Spinal cord (tissue), 10 donors: Measurements from ENCODE around the gene CASKIN2. TPM values are rescaled to one million over a fixed set of nuclear protein-coding genes. Genes with fewer than 3 reads are reported as not detected.
A peak's percentile ranks its signal among the peaks of the same experiment; 100 is the strongest.
"Not testable (repeated sequence)": the region's sequence is repeated elsewhere in the genome, so short reads cannot be mapped to it uniquely, and the experiment has no call there.

ENCODE experiments used
- DNase-seq, 6 donors: peaks; one replicate each; pipeline versions ENCODE4 v3.0.0 to v3.0.0-alpha.2; 2013 to 2015; ENCODE audit warnings: low spot score in 6 of 6, low read depth in 4 of 6
- H3K27ac ChIP-seq: one replicate; pipeline ENCODE4 v1.5.1; 2013; ENCODE audit warnings: low read depth, low read length, control low read depth
- H3K27me3 ChIP-seq: one replicate; pipeline ENCODE4 v1.6.1; 2013; ENCODE audit warnings: low read length; ENCODE audit not compliant: control insufficient read depth, insufficient read depth
- H3K36me3 ChIP-seq: one replicate; pipeline ENCODE4 v1.6.1; 2013; ENCODE audit warnings: low read length; ENCODE audit not compliant: control insufficient read depth, insufficient read depth
- H3K4me1 ChIP-seq: one replicate; pipeline ENCODE4 v1.6.1; 2013; ENCODE audit warnings: low read length; ENCODE audit not compliant: control insufficient read depth, insufficient read depth
- H3K4me3 ChIP-seq: one replicate; pipeline ENCODE4 v1.5.1; 2013; ENCODE audit warnings: low read depth, low read length, control low read depth
- H3K9me3 ChIP-seq: one replicate; pipeline ENCODE4 v1.6.1; 2013; ENCODE audit warnings: low read length; ENCODE audit not compliant: control insufficient read depth, insufficient read depth
- WGBS: methylation state at CpG from one replicate; pipeline ENCODE4 v1.1.5; 2013; ENCODE audit warnings: missing lambda C conversion rate; ENCODE audit not compliant: insufficient coverage; 5-methylcytosine and 5-hydroxymethylcytosine counted together
- polyA plus RNA-seq, 2 donors: library from polyadenylated mRNA; unstranded; fragments of 120-200 nt; gene quantifications; one replicate each; pipeline ENCODE4 v1.2.1, GENCODE V29; 2013; ENCODE audit not compliant: insufficient read length in 2 of 2
- total RNA-seq, 2 donors: library from RNA; depleted of rRNA in 1 of 2; stranded (reverse); fragments of 120-200 nt in 1 of 2; fragments of >200 nt in 1 of 2; gene quantifications; one replicate each; pipeline versions ENCODE4 v1.2.3 to v1.2.4, GENCODE V29; 2013 to 2014
- donor health status: healthy.

CASKIN2 gene
- total and polyA plus RNA-seq, 4 donors, result 12.9 to 38.3 (median 25.8) TPM

DNA sequence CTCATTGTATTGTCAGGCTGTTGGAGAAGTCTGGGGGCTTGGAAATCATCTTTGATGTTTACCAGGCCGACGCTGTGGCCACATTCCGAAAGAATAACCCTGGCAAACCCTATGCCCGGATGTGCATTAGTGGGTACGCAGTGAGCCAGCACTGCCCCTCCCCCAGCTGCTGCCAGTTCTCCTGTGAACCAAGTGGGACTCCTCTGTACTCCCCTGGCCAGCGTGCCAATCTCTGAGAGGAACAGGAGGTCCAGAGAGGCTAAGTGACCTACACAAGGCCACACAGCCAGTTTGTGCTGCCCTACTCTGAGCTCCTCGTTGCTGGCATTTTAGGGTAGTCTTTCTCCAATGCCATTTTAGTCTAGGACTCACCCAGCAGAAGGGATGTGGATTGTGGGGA is 8.3 kb upstream of the CASKIN2 start:
- Histone ChIP-seq H3K4me1 (peaks cover 16% of the 10 kb centered on the region), H3K36me3 (peaks cover 47% of the 10 kb centered on the region), H3K9me3 (no peaks in the 10 kb centered on the region), H3K4me3 (no peak overlapping the region), H3K27ac (no peak overlapping the region), H3K27me3 (peaks cover 5% of the 10 kb centered on the region)
- 94% methylated on average over 6 of the region's 7 CpGs for WGBS
- DNase-seq, result no peak

DNA sequence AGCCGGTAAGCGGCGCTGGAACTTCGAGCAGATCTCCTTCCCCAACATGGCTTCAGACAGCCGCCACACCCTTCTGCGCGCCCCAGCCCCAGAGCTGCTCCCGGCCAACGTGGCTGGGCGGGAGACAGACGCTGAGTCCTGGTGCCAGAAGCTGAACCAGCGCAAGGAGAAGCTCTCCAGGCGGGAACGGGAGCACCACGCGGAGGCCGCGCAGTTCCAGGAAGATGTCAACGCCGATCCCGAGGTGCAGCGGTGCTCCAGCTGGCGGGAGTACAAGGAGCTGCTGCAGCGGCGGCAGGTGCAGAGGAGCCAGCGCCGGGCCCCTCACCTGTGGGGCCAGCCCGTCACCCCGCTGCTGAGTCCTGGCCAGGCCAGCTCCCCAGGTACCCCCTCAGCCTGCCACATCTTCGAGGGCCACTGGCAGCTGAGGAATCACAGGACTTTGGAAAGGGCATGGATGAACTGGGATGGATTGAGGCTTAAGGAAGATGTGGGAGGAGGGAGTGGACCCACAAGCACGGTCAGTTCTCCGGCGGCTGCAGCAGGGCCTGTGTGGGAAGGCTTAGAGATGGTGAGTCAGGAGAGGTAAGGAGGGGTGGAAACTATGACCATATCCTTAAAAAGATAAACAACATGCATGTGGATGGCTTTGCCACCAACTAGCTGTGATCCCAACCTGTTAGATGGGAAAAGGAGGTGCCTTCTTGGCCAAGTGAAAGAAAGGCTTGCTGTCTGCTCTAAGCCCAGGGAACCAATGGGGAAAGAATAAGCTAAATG is 6.8 kb upstream of the CASKIN2 start:
- DNase-seq, result no peak
- Histone ChIP-seq H3K9me3 (no peaks in the 10 kb centered on the region), H3K27me3 (peaks cover 5% of the 10 kb centered on the region), H3K4me1 (peaks cover 23% of the 10 kb centered on the region), H3K4me3 (no peak overlapping the region), H3K27ac (no peak overlapping the region), H3K36me3 (peaks cover 47% of the 10 kb centered on the region)
- 94% methylated on average over 28 of the region's 33 CpGs for WGBS

DNA sequence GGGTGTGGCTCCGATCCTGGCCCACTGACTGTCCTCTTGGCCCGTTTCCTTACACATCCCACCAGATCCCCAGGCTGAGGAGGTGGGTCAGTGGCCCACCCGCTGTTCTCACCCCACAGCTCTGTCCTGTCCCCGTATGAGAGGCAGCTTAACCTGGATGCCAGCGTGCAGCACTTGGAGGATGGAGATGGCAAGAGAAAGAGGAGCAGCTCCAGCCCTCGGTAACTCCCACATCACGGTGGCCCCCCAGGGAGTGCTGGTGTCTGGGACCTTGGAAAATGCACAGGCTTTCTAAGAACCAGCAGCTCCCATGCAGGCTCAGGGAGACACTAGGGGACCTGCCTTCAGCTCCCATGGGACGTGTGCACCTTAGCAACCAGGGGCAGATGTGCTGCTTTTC is 6.0 kb upstream of the CASKIN2 start:
- no peaks in the 10 kb centered on the region for H3K9me3 ChIP-seq
- no peak for DNase-seq
- WGBS, result 89% methylated on average over 8 of the region's 8 CpGs
- H3K4me1 ChIP-seq, result peaks cover 23% of the 10 kb centered on the region
- peaks cover 47% of the 10 kb centered on the region for H3K36me3 ChIP-seq
- H3K27ac ChIP-seq, result no peak overlapping the region
- H3K4me3 ChIP-seq, result no peak overlapping the region
- peaks cover 2% of the 10 kb centered on the region for H3K27me3 ChIP-seq

DNA sequence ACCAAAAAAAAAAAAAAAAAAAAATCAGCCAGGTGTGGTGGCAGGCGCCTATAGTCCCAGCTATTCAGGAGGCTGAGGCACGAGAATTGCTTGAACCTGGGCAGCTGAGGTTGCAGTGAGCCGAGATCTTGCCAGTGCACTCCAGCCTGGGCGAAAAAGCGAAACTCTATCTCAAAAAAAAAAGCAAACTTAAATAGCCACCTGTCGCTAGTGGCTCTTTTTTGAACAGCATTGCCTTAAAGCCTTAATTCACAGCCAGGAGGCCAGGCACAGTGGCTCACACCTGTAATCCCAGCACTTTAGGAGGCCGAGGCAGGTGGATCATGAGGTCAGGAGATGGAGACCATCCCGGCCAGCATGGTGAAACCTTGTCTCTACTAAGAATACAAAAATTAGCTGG is 5.1 kb upstream of the CASKIN2 start:
- H3K27ac ChIP-seq, H3K9me3 ChIP-seq, H3K4me3 ChIP-seq, H3K27me3 ChIP-seq, DNase-seq: not testable (repeated sequence)
- H3K36me3 ChIP-seq, result peaks cover 47% of the 10 kb centered on the region
- 96% methylated on average over 6 of the region's 8 CpGs for WGBS
- peaks cover 25% of the 10 kb centered on the region for H3K4me1 ChIP-seq

DNA sequence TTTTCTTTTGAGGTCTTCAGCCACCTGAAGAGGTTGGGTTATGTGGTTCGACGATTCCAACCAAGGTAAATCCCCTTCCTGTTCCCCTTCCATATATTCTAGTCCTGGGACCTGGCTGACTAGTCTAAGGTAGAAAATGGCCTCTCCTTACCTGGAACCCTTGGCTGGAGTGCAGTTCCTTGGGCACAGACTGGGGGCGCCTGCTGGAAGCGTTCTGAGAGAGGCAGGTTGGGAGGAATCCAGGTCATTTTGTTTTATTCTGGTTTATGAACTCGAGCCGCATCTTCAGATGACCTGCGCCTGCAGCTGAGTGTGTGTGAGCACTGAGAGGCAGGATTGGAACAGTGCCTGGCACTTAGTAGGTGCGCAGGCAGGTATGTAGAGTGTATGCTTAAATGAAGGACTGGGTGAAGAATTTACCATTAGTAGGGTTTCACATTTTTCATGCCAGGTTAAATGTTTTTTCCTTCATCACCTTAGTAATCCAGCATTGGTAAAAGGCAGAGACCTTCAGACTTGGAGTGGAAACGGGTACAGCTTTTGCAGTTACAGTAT is 3.7 kb upstream of the CASKIN2 start:
- no peak for DNase-seq
- no peaks in the 10 kb centered on the region for H3K9me3 ChIP-seq
- H3K27ac ChIP-seq, result no peak overlapping the region
- peaks cover 24% of the 10 kb centered on the region for H3K4me1 ChIP-seq
- WGBS, result 89% methylated on average over 7 of the region's 9 CpGs
- peaks cover 49% of the 10 kb centered on the region for H3K36me3 ChIP-seq
- no peak overlapping the region for H3K4me3 ChIP-seq
- H3K27me3 ChIP-seq, result no peaks in the 10 kb centered on the region

DNA sequence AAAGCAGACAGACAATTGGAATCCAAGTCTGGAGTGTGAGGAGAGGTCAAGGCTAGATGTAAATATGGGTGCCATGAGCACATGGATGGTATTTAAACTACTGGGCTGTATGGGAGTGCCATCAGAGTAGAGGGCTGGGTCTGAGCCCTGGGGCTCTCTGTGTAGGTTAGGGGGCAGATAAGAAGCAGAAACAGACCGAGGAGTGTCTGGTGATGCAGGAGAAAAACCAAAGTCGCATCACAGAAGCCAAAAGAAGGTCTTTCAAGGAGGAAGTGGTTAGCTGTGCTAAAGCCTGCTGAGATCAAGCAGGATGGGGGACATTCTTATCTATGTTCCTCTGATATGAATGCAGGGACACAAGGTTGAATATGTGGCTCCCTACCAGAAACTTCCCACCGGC is 2.9 kb upstream of the CASKIN2 start:
- 80% methylated on average over 2 of the region's 3 CpGs for WGBS
- peaks cover 49% of the 10 kb centered on the region for H3K36me3 ChIP-seq
- H3K27me3 ChIP-seq, result no peaks in the 10 kb centered on the region
- peaks cover 33% of the 10 kb centered on the region for H3K4me1 ChIP-seq
- H3K27ac ChIP-seq, result no peak overlapping the region
- no peaks in the 10 kb centered on the region for H3K9me3 ChIP-seq
- no peak for DNase-seq
- no peak overlapping the region for H3K4me3 ChIP-seq

DNA sequence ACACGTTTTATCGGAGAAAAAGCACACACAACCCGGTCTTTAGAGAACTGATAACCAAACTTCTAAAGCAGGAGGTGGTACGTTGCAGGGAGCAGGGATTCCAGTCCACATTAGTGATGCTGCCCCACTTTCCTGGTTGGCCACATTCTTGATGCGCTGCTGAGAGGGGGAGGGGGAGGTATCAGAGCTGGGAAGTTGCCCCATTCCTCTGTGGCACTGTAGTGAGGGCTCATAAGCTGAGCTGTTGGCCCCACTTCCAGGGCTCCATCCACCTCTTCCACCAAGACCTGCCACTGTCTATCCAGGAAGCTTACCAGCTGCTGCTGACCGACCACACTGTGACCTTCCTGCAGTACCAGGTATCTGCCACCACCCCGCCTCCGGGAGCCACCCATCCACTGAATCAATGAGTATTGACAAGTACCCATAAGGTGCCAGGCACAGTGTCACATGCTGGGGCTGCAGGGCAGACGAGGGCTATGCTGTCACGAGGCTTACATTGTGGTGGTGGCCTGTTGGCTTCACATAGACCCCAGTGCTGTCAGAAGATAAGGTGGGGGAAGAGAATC is 2.0 kb upstream of the CASKIN2 start:
- peaks cover 40% of the 10 kb centered on the region for H3K4me1 ChIP-seq
- peak overlapping the region; percentile 71 for H3K27ac ChIP-seq
- no peaks in the 10 kb centered on the region for H3K27me3 ChIP-seq
- peak overlapping the region; percentile 69 for H3K4me3 ChIP-seq
- 27% methylated on average over 8 of the region's 10 CpGs for WGBS
- DNase-seq, result no peak
- H3K9me3 ChIP-seq, result no peaks in the 10 kb centered on the region
- peaks cover 55% of the 10 kb centered on the region for H3K36me3 ChIP-seq

DNA sequence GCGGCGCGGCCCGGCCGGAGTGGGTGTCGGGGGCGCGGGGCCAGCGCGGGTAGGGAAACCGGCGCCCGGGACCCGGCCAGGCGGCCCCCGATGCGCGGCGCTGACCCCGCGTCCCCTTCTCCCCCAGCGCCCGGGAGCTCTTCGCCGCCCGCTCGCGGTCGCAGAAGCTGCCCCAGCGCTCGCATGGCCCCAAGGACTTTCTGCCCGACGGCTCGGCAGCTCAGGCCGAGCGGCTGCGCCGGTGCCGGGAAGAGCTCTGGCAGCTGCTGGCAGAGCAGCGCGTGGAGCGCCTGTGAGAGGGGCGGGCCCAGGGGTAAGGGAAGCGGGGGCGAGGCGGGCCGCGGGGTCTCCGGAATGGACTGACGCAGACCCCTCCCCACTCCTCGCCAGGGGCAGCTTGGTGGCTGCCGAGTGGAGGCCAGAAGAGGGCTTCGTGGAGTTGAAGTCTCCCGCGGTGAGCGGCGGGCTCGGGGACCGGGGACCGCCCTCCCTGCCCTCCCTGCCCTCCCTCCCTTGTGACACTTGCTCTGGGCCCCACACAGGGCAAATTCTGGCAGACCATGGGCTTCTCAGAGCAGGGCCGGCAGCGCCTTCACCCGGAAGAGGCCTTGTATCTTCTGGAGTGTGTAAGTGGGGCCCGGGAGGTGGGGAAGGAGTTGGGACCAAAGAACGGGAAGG is 1.4 kb upstream of the CASKIN2 start:
- peak in 2 of 6 donors; percentile 63 to 69 for DNase-seq
- H3K27ac ChIP-seq, result peak overlapping the region; percentile 71
- peaks cover 46% of the 10 kb centered on the region for H3K4me1 ChIP-seq
- no peaks in the 10 kb centered on the region for H3K9me3 ChIP-seq
- H3K4me3 ChIP-seq, result peak overlapping the region; percentile 69
- WGBS, result under 1% methylated on average over 62 of the region's 65 CpGs
- H3K36me3 ChIP-seq, result peaks cover 54% of the 10 kb centered on the region
- H3K27me3 ChIP-seq, result no peaks in the 10 kb centered on the region

DNA sequence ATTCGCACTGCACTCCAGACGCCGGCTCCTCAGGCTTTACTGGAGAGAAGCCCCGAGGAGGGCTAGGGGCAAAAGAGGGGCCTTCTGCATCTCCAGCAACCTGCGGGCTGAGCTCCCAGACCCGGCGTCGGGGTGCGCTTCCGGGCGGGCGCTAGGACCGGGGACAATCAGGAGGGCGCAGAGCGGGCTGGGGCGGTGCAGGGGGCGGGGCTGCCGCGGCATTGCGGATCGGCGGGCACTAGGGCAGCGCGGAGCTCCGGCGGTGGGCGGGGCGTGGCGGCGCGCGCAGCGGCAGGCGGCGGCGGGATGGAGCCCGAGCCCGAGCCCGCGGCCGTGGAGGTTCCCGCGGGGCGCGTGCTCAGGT is 900 bp upstream of the CASKIN2 start, which contains the start of gene TSEN54:
Gene TSEN54, plus strand, starts transcription at position 274 of the 364 bp plus-strand sequence. Its CDS starts 33 bp downstream, at position 307.
- H3K36me3 ChIP-seq, result peaks cover 53% of the 10 kb centered on the region
- H3K4me1 ChIP-seq, result peaks cover 52% of the 10 kb centered on the region
- H3K9me3 ChIP-seq, result no peaks in the 10 kb centered on the region
- 0% methylated on average over 45 of the region's 45 CpGs for WGBS
- peak within 1 kb of the TSS; percentile 91 for H3K27ac ChIP-seq
- H3K4me3 ChIP-seq, result peak within 1 kb of the TSS; percentile 87
- no peaks in the 10 kb centered on the region for H3K27me3 ChIP-seq
- peak; percentile 78 to 97 (median 84) for DNase-seq
